OCI-LY1 (cell line): ENCODE results near the gene GPR17.

Source experiments
- H2AFZ ChIP-seq: fragments of 200-600 bp; sonication (generic), shearing (Covaris generic); 2 replicates; pipeline ENCODE4 v1.6.0; 2014; ENCODE audit warnings: antibody characterized with exemption, mild to moderate bottlenecking, low read length
- H3F3A ChIP-seq: fragments of 200-600 bp; sonication (generic), shearing (Covaris generic); 2 replicates; pipeline ENCODE4 v1.6.0; 2014; ENCODE audit warnings: mild to moderate bottlenecking, antibody characterized with exemption, low read length, moderate library complexity; ENCODE audit not compliant: insufficient read depth
- H3K27ac ChIP-seq: fragments of 200-600 bp; sonication (generic); 2 replicates; pipeline ENCODE4 v1.5.1; 2014; ENCODE audit warnings: low read length, mixed run types, mild to moderate bottlenecking, low read depth; ENCODE audit not compliant: poor library complexity, severe bottlenecking
- H3K27me3 ChIP-seq: fragments of 200-600 bp; sonication (generic); 2 replicates; pipeline ENCODE4 v1.6.0; 2014; ENCODE audit warnings: antibody characterized with exemption, mild to moderate bottlenecking, low read length, moderate library complexity; ENCODE audit not compliant: insufficient read depth
- H3K36me3 ChIP-seq: fragments of 200-600 bp; sonication (generic); 2 replicates; pipeline ENCODE4 v1.6.1; 2014; ENCODE audit warnings: mild to moderate bottlenecking, antibody characterized with exemption, low read length, moderate library complexity, mixed read lengths; ENCODE audit not compliant: insufficient read depth
- H3K4me1 ChIP-seq: fragments of 200-600 bp; sonication (generic); 2 replicates; pipeline ENCODE4 v1.5.1; 2014; ENCODE audit warnings: mild to moderate bottlenecking, low read length, moderate library complexity; ENCODE audit not compliant: insufficient read depth, severe bottlenecking
- H3K4me2 ChIP-seq: fragments of 200-600 bp; sonication (generic), shearing (Covaris generic); 2 replicates; pipeline ENCODE4 v1.6.1; 2014; ENCODE audit warnings: low read length
- H3K4me3 ChIP-seq: fragments of 200-600 bp; sonication (generic); 2 replicates; pipeline ENCODE4 v1.5.1; 2014; ENCODE audit warnings: low read length, low read depth, mild to moderate bottlenecking, mixed read lengths; ENCODE audit not compliant: poor library complexity, severe bottlenecking
- H3K79me2 ChIP-seq: fragments of 200-600 bp; shearing (Covaris generic); 2 replicates; pipeline ENCODE4 v1.6.1; 2016; ENCODE audit warnings: mixed run types, low read length, mixed read lengths; ENCODE audit not compliant: insufficient read depth
- H3K9ac ChIP-seq: fragments of 200-600 bp; sonication (generic), shearing (Covaris generic); 2 replicates; pipeline ENCODE4 v1.6.1; 2014; ENCODE audit warnings: mild to moderate bottlenecking, low read length, mixed read lengths
- H3K9me2 ChIP-seq: fragments of 200-600 bp; sonication (generic), shearing (Covaris generic); 2 replicates; pipeline ENCODE4 v1.6.1; 2014; ENCODE audit warnings: low read depth, mild to moderate bottlenecking, low read length, mixed read lengths
- H3K9me3 ChIP-seq: fragments of 200-600 bp; shearing (Covaris generic); 2 replicates; pipeline ENCODE4 v1.6.1; 2014; ENCODE audit warnings: low read length, mixed read lengths
- H4K20me1 ChIP-seq: fragments of 200-600 bp; sonication (generic), shearing (Covaris generic); 2 replicates; pipeline ENCODE4 v1.6.0; 2016; ENCODE audit warnings: mild to moderate bottlenecking, low read length; ENCODE audit not compliant: insufficient read depth
- EZH2 ChIP-seq: fragments of 200-600 bp; sonication (generic), shearing (Covaris generic); IDR thresholded peaks from 2 replicates; pipeline ENCODE4 v1.8.0; 2017; ENCODE audit warnings: borderline replicate concordance, mixed run types, mild to moderate bottlenecking, antibody characterized with exemption, low read length, moderate library complexity, mixed read lengths
- TF ChIP-seq, protein P1 (sequence below): fragments of 200-600 bp; sonication (generic), shearing (Covaris generic); IDR thresholded peaks from 2 replicates; pipeline ENCODE4 v1.5.1; 2017; ENCODE audit warnings: mild to moderate bottlenecking, antibody characterized with exemption, low read length, moderate library complexity, mixed read lengths

The GPR17 gene

GRCh38 chr2:127612111-127612822 is 33.7 kb upstream of the GPR17 start:
- H3K9me3 ChIP-seq: peaks cover 4% of the 10 kb centered on the region; the same call in 1 of the 2 replicates
- no peaks in the 10 kb centered on the region for H3F3A ChIP-seq
- TF ChIP-seq, protein P1, sequence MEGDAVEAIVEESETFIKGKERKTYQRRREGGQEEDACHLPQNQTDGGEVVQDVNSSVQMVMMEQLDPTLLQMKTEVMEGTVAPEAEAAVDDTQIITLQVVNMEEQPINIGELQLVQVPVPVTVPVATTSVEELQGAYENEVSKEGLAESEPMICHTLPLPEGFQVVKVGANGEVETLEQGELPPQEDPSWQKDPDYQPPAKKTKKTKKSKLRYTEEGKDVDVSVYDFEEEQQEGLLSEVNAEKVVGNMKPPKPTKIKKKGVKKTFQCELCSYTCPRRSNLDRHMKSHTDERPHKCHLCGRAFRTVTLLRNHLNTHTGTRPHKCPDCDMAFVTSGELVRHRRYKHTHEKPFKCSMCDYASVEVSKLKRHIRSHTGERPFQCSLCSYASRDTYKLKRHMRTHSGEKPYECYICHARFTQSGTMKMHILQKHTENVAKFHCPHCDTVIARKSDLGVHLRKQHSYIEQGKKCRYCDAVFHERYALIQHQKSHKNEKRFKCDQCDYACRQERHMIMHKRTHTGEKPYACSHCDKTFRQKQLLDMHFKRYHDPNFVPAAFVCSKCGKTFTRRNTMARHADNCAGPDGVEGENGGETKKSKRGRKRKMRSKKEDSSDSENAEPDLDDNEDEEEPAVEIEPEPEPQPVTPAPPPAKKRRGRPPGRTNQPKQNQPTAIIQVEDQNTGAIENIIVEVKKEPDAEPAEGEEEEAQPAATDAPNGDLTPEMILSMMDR: no peak
- no peak for TF ChIP-seq EZH2

DNA sequence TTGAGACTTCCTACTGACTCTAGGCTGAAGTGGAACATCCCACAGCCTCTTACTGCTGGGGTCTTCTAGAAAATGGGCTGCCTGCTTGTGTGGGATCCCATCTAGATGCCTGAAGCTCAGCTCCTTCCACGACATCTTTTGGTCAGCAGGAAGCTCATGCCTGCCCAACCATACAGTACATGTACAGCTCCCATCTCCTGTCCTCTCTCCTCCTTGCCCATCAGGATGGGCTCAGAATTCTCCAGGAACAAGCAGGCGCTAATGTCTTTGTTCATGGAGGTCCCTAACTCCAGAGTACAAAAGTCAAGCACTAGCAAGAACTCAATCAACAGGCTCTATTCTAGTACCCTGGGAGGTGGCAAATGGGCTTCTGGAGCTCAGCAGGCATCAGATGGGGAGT is 31.7 kb upstream of the GPR17 start:
- Histone ChIP-seq H3K9me3 (peaks cover 4% of the 10 kb centered on the region; the same call in 1 of the 2 replicates), H3K4me3 (no peak overlapping the region), H3K4me2 (no peak overlapping the region), H4K20me1 (no peaks in the 10 kb centered on the region), H3K4me1 (no peaks in the 10 kb centered on the region), H3K9ac (no peak overlapping the region), H3F3A (no peaks in the 10 kb centered on the region), H3K27ac (no peak overlapping the region), H3K27me3 (peaks cover 11% of the 10 kb centered on the region; the same call in 1 of the 2 replicates), H3K79me2 (no peaks in the 10 kb centered on the region), H3K9me2 (no peaks in the 10 kb centered on the region), H2AFZ (no peak overlapping the region), H3K36me3 (no peaks in the 10 kb centered on the region; the same call in 1 of the 2 replicates)
- TF ChIP-seq, protein P1: no peak
- no peak for TF ChIP-seq EZH2

More at GRCh38 chr2:127612111-127612822, 33.7 kb upstream of the GPR17 start:
- no peaks in the 10 kb centered on the region for H3K4me1 ChIP-seq
- no peaks in the 10 kb centered on the region for H4K20me1 ChIP-seq
- no peaks in the 10 kb centered on the region; the same call in 1 of the 2 replicates for H3K36me3 ChIP-seq
- H3K4me3 ChIP-seq: no peak overlapping the region
- H3K4me2 ChIP-seq: no peak overlapping the region
- H3K27me3 ChIP-seq: peaks cover 14% of the 10 kb centered on the region; the same call in 1 of the 2 replicates
- no peaks in the 10 kb centered on the region for H3K79me2 ChIP-seq
- H2AFZ ChIP-seq: no peak overlapping the region
- H3K9ac ChIP-seq: no peak overlapping the region
- H3K27ac ChIP-seq: no peak overlapping the region
- no peaks in the 10 kb centered on the region for H3K9me2 ChIP-seq

DNA sequence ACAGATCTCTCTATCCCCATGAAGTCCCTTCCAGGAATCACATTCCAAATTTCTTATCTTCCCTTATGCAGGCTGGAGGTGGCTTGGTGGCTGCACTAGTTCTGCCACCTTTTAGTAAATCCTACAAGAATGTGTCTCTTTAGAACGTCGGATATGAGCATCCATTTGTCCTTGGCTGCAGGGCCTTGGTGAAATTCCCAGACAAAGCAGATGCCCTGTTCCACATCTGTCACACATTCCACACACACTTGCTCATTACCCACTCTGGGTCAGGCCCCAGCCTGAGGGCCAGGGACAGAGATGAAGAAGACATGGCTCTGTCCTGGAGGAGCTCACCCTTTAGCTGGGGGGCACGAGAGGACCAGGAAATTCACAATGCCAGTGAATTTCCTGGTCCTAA is 31.2 kb upstream of the GPR17 start:
- H3K4me2 ChIP-seq: no peak overlapping the region
- H3K79me2 ChIP-seq: no peaks in the 10 kb centered on the region
- H3K27ac ChIP-seq: no peak overlapping the region
- no peak overlapping the region for H2AFZ ChIP-seq
- TF ChIP-seq EZH2: no peak
- H3K9me2 ChIP-seq: no peaks in the 10 kb centered on the region
- no peak overlapping the region for H3K4me3 ChIP-seq
- peaks cover 4% of the 10 kb centered on the region; the same call in 1 of the 2 replicates for H3K9me3 ChIP-seq
- no peaks in the 10 kb centered on the region for H4K20me1 ChIP-seq
- peaks cover 11% of the 10 kb centered on the region; the same call in 1 of the 2 replicates for H3K27me3 ChIP-seq
- H3F3A ChIP-seq: no peaks in the 10 kb centered on the region
- no peaks in the 10 kb centered on the region for H3K4me1 ChIP-seq
- H3K9ac ChIP-seq: no peak overlapping the region
- H3K36me3 ChIP-seq: no peaks in the 10 kb centered on the region; the same call in 1 of the 2 replicates
